Panc1 (cell line): ENCODE measurements around the gene IER5L. TPM values are rescaled to one million over a fixed set of nuclear protein-coding genes. Genes with fewer than 3 reads are reported as not detected.
A peak's percentile ranks its signal among the peaks of the same experiment; 100 is the strongest.

Experiments used
- ATAC-seq: fragments of 200-7000 bp; cut with Tn5 transposase; 2 replicates; pipeline ENCODE4 v1.9.1; 2020; ENCODE audit warnings: mild to moderate bottlenecking, moderate library complexity
- BruUV-seq: library from RNA; stranded (reverse); fragments of 400-500 nt; replicated peaks from 2 replicates; lab custom pipeline; 2021; lab: Mats Ljungman, UMichigan
- CTCF ChIA-PET: fragments of 300-600 bp; sonication (Branson Sonifier 250); formaldehyde crosslinking; loops from one replicate; lab custom pipeline; 2022; ENCODE audit warnings: antibody characterized with exemption; lab: Charles Lee
- POLR2A ChIA-PET: fragments of 300-600 bp; sonication (Branson Sonifier 250); formaldehyde crosslinking; loops from one replicate; lab custom pipeline; 2022; ENCODE audit warnings: antibody characterized with exemption; lab: Charles Lee
- DNase-seq: peaks from one replicate; pipeline ENCODE4 v3.0.0-alpha.2; 2010; ENCODE audit warnings: low read depth, low spot score
- H3K27ac ChIP-seq: 2 replicates; pipeline ENCODE4 v1.5.1; 2011; ENCODE audit warnings: mild to moderate bottlenecking, low read length, inconsistent platforms
- H3K27me3 ChIP-seq: fragments of 200-500 bp; sonication (Bioruptor generic); 2 replicates; pipeline ENCODE4 v1.6.0; 2014; ENCODE audit warnings: low read length, inconsistent platforms; ENCODE audit not compliant: control insufficient read depth, insufficient read depth
- H3K36me3 ChIP-seq: fragments of 200-500 bp; sonication (Bioruptor generic); 2 replicates; pipeline ENCODE4 v1.5.1; 2014; ENCODE audit warnings: inconsistent platforms, mild to moderate bottlenecking, low read length, moderate library complexity; ENCODE audit not compliant: control insufficient read depth, insufficient read depth
- H3K4me1 ChIP-seq: 2 replicates; pipeline ENCODE4 v1.5.1; 2011; ENCODE audit warnings: inconsistent platforms, mild to moderate bottlenecking, low read length, moderate library complexity; ENCODE audit not compliant: control insufficient read depth, insufficient read depth
- H3K4me3 ChIP-seq, 2 experiments: 2 replicates each; pipeline ENCODE4 v1.5.1; 2011 to 2012; ENCODE audit warnings: low read depth in 2 of 2, low read length in 2 of 2, mild to moderate bottlenecking in 2 of 2, inconsistent platforms in 1 of 2, moderate library complexity in 1 of 2
- H3K9me3 ChIP-seq: fragments of 200-500 bp; sonication (Bioruptor generic); 2 replicates; pipeline ENCODE4 v1.5.1; 2014; ENCODE audit warnings: low read depth, mild to moderate bottlenecking, inconsistent platforms, low read length, moderate library complexity; ENCODE audit not compliant: control insufficient read depth, insufficient read depth
- POLR2AphosphoS5 ChIP-seq: IDR thresholded peaks from 2 replicates; pipeline ENCODE4 v1.6.1; 2012; ENCODE audit warnings: mild to moderate bottlenecking, low read depth, low read length, moderate library complexity
- SIN3A ChIP-seq: IDR thresholded peaks from 2 replicates; pipeline ENCODE4 v1.6.1; 2012; ENCODE audit warnings: low read depth, mild to moderate bottlenecking, low read length, moderate library complexity, borderline replicate concordance; ENCODE audit not compliant: insufficient read depth
- TCF7L2 ChIP-seq: IDR thresholded peaks from 2 replicates; pipeline ENCODE4 v1.6.1; 2011; ENCODE audit warnings: mild to moderate bottlenecking, low read depth, low read length, inconsistent platforms
- in situ Hi-C: cut with HindIII; loops from 2 replicates; pipeline ENCODE4 v1.10.0; 2016; ENCODE audit warnings: low sequenced_read_pairs, low pct_unique_long_range_greater_than_20kb
- intact Hi-C: fragments of 100-400 bp; cut with micrococcal nuclease; formaldehyde crosslinking; loops from one replicate; pipeline ENCODE4 v1.10.0; 2022; ENCODE audit not compliant: unreplicated experiment
- total RNA-seq: library from RNA; stranded (reverse); gene quantifications from one replicate; pipeline ENCODE4 v1.2.1, GENCODE V29; 2021; ENCODE audit not compliant: unreplicated experiment
- TF ChIP-seq, protein P1 (sequence below), 2 experiments: IDR thresholded peaks; 2 replicates each; pipeline ENCODE4 v1.6.1; 2011 to 2012; ENCODE audit warnings: low read depth in 2 of 2, control low read depth in 1 of 2, low read length in 1 of 2, mild to moderate bottlenecking in 1 of 2, moderate library complexity in 1 of 2; ENCODE audit not compliant: insufficient read depth in 1 of 2
- TF ChIP-seq, protein P2 (sequence below): fragments of 450-650 bp; IDR thresholded peaks from 2 replicates; pipeline ENCODE4 v1.5.1; 2017; ENCODE audit warnings: mild to moderate bottlenecking

Gene IER5L
- total RNA-seq, 1 experiment from 2014 or later: 44.6 TPM

DNA sequence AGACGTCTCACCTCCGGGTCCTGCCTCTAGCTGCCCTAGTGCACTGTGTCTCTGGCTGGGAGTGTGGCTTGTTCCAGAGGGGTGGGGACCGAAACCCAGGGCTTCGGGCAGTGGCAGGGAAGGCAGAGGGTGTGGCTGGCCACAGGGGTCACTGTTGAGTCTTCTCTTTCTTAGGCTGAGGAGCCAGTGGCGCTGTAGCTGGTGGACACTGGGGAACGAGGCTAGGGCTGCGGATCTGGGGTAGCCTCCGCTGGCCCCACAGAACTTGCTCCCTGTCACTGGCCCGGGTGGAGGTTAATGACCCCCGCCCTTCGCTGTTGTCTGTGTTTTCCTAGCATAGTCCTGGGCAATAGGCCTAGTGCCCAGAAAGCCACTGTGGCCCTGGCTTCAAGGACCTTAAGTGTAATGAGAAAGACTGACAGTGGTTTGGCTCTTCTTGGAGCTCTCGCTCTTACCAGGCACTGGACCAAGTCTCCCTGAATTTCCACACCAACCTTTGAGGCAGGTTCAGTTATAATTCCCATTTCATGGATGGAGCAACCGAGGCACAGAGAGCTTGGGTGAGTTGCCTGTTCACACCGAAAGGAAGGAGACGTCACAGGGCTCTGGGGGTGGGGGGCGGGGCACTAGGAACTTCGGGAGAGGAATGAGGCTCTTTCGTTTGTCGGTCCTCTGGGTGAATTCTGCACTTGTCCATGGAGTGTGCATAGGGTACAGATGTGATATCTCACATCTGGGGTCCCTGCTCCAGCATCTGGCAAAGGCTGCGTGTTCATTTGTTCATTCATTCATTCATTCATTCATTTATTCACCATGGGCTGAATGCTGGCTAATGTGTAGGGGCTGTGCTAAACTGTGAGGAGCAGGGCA, 4.8 kb upstream of the IER5L start:
- ChIA-PET POLR2A (interaction anchor here (0.5 kb wide), 1 partner anchor 310 kb away, joined by 3 read pairs; no protein-coding TSS in a partner anchor), CTCF (interaction anchor here (0.6 kb wide), 1 partner anchor 46 kb away, joined by 3 read pairs; no protein-coding TSS in a partner anchor)
- peaks cover 12% of the 10 kb centered on the region for H3K4me1 ChIP-seq
- no peaks in the 10 kb centered on the region for H3K9me3 ChIP-seq
- H3K4me3 ChIP-seq: no peak overlapping the region
- in situ Hi-C loops: no loop called here
- intact Hi-C loops: no loop called here
- H3K36me3 ChIP-seq: no peaks in the 10 kb centered on the region
- ATAC-seq: peak; percentile 39; the same call in 1 of the 2 replicates
- TF ChIP-seq, protein P1, sequence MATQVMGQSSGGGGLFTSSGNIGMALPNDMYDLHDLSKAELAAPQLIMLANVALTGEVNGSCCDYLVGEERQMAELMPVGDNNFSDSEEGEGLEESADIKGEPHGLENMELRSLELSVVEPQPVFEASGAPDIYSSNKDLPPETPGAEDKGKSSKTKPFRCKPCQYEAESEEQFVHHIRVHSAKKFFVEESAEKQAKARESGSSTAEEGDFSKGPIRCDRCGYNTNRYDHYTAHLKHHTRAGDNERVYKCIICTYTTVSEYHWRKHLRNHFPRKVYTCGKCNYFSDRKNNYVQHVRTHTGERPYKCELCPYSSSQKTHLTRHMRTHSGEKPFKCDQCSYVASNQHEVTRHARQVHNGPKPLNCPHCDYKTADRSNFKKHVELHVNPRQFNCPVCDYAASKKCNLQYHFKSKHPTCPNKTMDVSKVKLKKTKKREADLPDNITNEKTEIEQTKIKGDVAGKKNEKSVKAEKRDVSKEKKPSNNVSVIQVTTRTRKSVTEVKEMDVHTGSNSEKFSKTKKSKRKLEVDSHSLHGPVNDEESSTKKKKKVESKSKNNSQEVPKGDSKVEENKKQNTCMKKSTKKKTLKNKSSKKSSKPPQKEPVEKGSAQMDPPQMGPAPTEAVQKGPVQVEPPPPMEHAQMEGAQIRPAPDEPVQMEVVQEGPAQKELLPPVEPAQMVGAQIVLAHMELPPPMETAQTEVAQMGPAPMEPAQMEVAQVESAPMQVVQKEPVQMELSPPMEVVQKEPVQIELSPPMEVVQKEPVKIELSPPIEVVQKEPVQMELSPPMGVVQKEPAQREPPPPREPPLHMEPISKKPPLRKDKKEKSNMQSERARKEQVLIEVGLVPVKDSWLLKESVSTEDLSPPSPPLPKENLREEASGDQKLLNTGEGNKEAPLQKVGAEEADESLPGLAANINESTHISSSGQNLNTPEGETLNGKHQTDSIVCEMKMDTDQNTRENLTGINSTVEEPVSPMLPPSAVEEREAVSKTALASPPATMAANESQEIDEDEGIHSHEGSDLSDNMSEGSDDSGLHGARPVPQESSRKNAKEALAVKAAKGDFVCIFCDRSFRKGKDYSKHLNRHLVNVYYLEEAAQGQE (IDR thresholded peaks at IDR 0.05; ENCODE audit: insufficient read depth in 1 of 2, low read depth in 2 of 2, low read length in 1 of 2): no peak
- TF ChIP-seq TCF7L2 (no peak), POLR2AphosphoS5 (no peak), SIN3A (no peak)
- TF ChIP-seq, protein P2, sequence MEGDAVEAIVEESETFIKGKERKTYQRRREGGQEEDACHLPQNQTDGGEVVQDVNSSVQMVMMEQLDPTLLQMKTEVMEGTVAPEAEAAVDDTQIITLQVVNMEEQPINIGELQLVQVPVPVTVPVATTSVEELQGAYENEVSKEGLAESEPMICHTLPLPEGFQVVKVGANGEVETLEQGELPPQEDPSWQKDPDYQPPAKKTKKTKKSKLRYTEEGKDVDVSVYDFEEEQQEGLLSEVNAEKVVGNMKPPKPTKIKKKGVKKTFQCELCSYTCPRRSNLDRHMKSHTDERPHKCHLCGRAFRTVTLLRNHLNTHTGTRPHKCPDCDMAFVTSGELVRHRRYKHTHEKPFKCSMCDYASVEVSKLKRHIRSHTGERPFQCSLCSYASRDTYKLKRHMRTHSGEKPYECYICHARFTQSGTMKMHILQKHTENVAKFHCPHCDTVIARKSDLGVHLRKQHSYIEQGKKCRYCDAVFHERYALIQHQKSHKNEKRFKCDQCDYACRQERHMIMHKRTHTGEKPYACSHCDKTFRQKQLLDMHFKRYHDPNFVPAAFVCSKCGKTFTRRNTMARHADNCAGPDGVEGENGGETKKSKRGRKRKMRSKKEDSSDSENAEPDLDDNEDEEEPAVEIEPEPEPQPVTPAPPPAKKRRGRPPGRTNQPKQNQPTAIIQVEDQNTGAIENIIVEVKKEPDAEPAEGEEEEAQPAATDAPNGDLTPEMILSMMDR: no peak; the same call in 1 of the 2 replicates
- 0 out of 2 replicates have a peak overlapping the region, but pooled peaks have one; percentile 23 for H3K27ac ChIP-seq
- H3K27me3 ChIP-seq: no peaks in the 10 kb centered on the region
- DNase-seq: no peak
- BruUV-seq: no TSS peak

DNA sequence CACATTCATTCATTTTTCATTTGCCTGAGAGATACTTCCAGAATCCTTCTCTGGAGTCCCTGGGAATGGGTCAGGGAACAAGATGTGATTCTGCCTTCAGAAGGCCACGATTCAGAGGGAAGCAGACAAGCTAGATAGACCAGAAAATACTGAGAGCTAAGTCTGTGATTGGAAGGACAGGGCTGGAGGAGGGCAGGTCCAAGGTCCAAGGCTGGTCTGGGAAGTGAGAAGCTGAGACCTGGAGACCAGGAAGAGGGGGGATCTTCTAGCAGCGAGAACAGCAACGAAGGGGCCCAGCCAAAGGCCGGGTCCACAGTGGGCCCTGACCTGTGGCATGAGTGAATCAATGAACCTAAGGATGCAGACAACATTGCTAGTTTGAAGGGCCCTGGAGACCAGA, 4.1 kb upstream of the IER5L start:
- BruUV-seq: no TSS peak
- no peak for TF ChIP-seq TCF7L2
- TF ChIP-seq POLR2AphosphoS5: no peak
- TF ChIP-seq, protein P2: no peak
- TF ChIP-seq SIN3A: no peak
- TF ChIP-seq, protein P1 (IDR thresholded peaks at IDR 0.05; ENCODE audit: insufficient read depth in 1 of 2, low read depth in 2 of 2, low read length in 1 of 2): no peak
- ATAC-seq (no peak), DNase-seq (no peak)
- Histone ChIP-seq H3K4me3 (no peak overlapping the region), H3K36me3 (no peaks in the 10 kb centered on the region), H3K27me3 (no peaks in the 10 kb centered on the region), H3K27ac (0 out of 2 replicates have a peak overlapping the region, but pooled peaks have one; percentile 23), H3K4me1 (peaks cover 12% of the 10 kb centered on the region), H3K9me3 (no peaks in the 10 kb centered on the region)
- ChIA-PET CTCF (no interaction called here), POLR2A (no interaction called here)
- in situ Hi-C loops (no loop called here), intact Hi-C loops (no loop called here)
